H9 (cell line): ENCODE data around the gene SLC39A7. TPM values are rescaled to one million over a fixed set of nuclear protein-coding genes. Genes with fewer than 3 reads are reported as not detected.

Experiments used
- DNase-seq: peaks from one replicate; pipeline ENCODE4 v3.0.0-alpha.2; 2017
- H2AFZ ChIP-seq: one replicate; pipeline ENCODE4 v1.6.1; 2013; ENCODE audit warnings: mild to moderate bottlenecking, low read length, control low read depth, moderate library complexity
- H2AK5ac ChIP-seq: 2 replicates; pipeline ENCODE4 v1.6.1; 2013; ENCODE audit warnings: low read length, control low read depth, mixed read lengths; ENCODE audit not compliant: insufficient read length
- H2BK120ac ChIP-seq: one replicate; pipeline ENCODE4 v1.6.1; 2013; ENCODE audit warnings: low read depth, mild to moderate bottlenecking, low read length, control low read depth, inconsistent platforms; ENCODE audit not compliant: poor library complexity, severe bottlenecking
- H2BK12ac ChIP-seq: 2 replicates; pipeline ENCODE4 v1.6.1; 2013; ENCODE audit warnings: low read length, control low read depth, mixed read lengths, low read depth; ENCODE audit not compliant: insufficient read length
- H2BK15ac ChIP-seq: 2 replicates; pipeline ENCODE4 v1.6.1; 2013; ENCODE audit warnings: low read depth, low read length, control low read depth
- H2BK20ac ChIP-seq: one replicate; pipeline ENCODE4 v1.6.1; 2013; ENCODE audit warnings: low read depth, mild to moderate bottlenecking, low read length, control low read depth, inconsistent platforms; ENCODE audit not compliant: poor library complexity, severe bottlenecking
- H2BK5ac ChIP-seq: 2 replicates; pipeline ENCODE4 v1.6.1; 2013; ENCODE audit warnings: low read length, control low read depth, mixed read lengths; ENCODE audit not compliant: insufficient read length
- H3K14ac ChIP-seq: 2 replicates; pipeline ENCODE4 v1.6.1; 2013; ENCODE audit warnings: low read length, control low read depth; ENCODE audit not compliant: insufficient read depth
- H3K18ac ChIP-seq: 2 replicates; pipeline ENCODE4 v1.6.1; 2013; ENCODE audit warnings: low read depth, mild to moderate bottlenecking, mixed read lengths, low read length, control low read depth; ENCODE audit not compliant: insufficient read length
- H3K23ac ChIP-seq: 2 replicates; pipeline ENCODE4 v1.6.1; 2013; ENCODE audit warnings: low read length, control low read depth, mixed read lengths, low read depth; ENCODE audit not compliant: insufficient read length
- H3K23me2 ChIP-seq: 2 replicates; pipeline ENCODE4 v1.6.1; 2013; ENCODE audit warnings: low read depth, mild to moderate bottlenecking, mixed read lengths, low read length, control low read depth; ENCODE audit not compliant: insufficient read length, poor library complexity, severe bottlenecking
- H3K27ac ChIP-seq: 2 replicates; pipeline ENCODE4 v1.5.1; 2013; ENCODE audit warnings: low read length, control low read depth, mixed read lengths, low read depth; ENCODE audit not compliant: insufficient read length
- H3K27me3 ChIP-seq: 2 replicates; pipeline ENCODE4 v1.6.1; 2013; ENCODE audit warnings: low read length, control low read depth, inconsistent platforms; ENCODE audit not compliant: insufficient read depth
- H3K4ac ChIP-seq: 2 replicates; pipeline ENCODE4 v1.6.1; 2013; ENCODE audit warnings: low read depth, mild to moderate bottlenecking, control low read depth, inconsistent platforms, low read length, moderate library complexity
- H3K4me1 ChIP-seq: 2 replicates; pipeline ENCODE4 v1.6.1; 2013; ENCODE audit warnings: low read length, control low read depth, inconsistent platforms; ENCODE audit not compliant: insufficient read depth
- H3K4me2 ChIP-seq: 2 replicates; pipeline ENCODE4 v1.6.1; 2013; ENCODE audit warnings: low read length, control low read depth, mixed read lengths; ENCODE audit not compliant: insufficient read length, insufficient read depth
- H3K56ac ChIP-seq: 2 replicates; pipeline ENCODE4 v1.6.1; 2013; ENCODE audit warnings: low read depth, mild to moderate bottlenecking, mixed read lengths, low read length, control low read depth; ENCODE audit not compliant: insufficient read length
- H3K79me1 ChIP-seq: 2 replicates; pipeline ENCODE4 v1.6.1; 2013; ENCODE audit warnings: low read depth, mild to moderate bottlenecking, moderate library complexity, low read length, control low read depth, inconsistent platforms; ENCODE audit not compliant: insufficient read depth, poor library complexity, severe bottlenecking
- H3K79me2 ChIP-seq: 2 replicates; pipeline ENCODE4 v1.6.1; 2013; ENCODE audit warnings: low read length, control low read depth, inconsistent platforms; ENCODE audit not compliant: insufficient read depth
- H3K9ac ChIP-seq: 2 replicates; pipeline ENCODE4 v1.6.1; 2013; ENCODE audit warnings: low read length, control low read depth, mixed read lengths; ENCODE audit not compliant: insufficient read length; ENCODE audit errors: extremely low read depth
- H3K9me3 ChIP-seq: one replicate; pipeline ENCODE4 v1.6.1; 2013; ENCODE audit warnings: low read depth, low read length, inconsistent platforms; ENCODE audit not compliant: control insufficient read depth
- H3T11ph ChIP-seq: one replicate; pipeline ENCODE4 v1.6.1; 2013; ENCODE audit warnings: mild to moderate bottlenecking, low read length, control low read depth, inconsistent platforms
- H4K20me1 ChIP-seq: one replicate; pipeline ENCODE4 v1.6.1; 2013; ENCODE audit not compliant: control insufficient read depth, insufficient read length, insufficient read depth
- H4K5ac ChIP-seq: 2 replicates; pipeline ENCODE4 v1.6.1; 2013; ENCODE audit warnings: low read depth, mild to moderate bottlenecking, mixed read lengths, low read length, control low read depth; ENCODE audit not compliant: insufficient read length
- H4K8ac ChIP-seq: replicated peaks from 2 replicates; pipeline ENCODE4 v1.6.1; 2013; ENCODE audit warnings: low read length, control low read depth, mixed read lengths, low read depth; ENCODE audit not compliant: insufficient read length
- H4K91ac ChIP-seq: 2 replicates; pipeline ENCODE4 v1.6.1; 2013; ENCODE audit warnings: low read depth, mild to moderate bottlenecking, moderate library complexity, mixed read lengths, low read length, control low read depth; ENCODE audit not compliant: insufficient read length
- H3K27ac Mint-ChIP-seq, 3 experiments: 2 replicates in 2 of 3; 3 replicates in 1 of 3; pipeline ENCODE4 v1.8.0; 2020 to 2021; ENCODE audit warnings: mixed read lengths in 3 of 3, mild to moderate bottlenecking in 1 of 3, moderate library complexity in 1 of 3
- H3K27me3 Mint-ChIP-seq: 2 replicates; pipeline ENCODE4 v1.8.0; 2021; ENCODE audit warnings: low read depth, mild to moderate bottlenecking, moderate library complexity, mixed read lengths
- H3K36me3 Mint-ChIP-seq, 3 experiments: 2 replicates in 2 of 3; 3 replicates in 1 of 3; pipeline ENCODE4 v1.8.0; 2020 to 2021; ENCODE audit warnings: low read depth in 3 of 3, mixed read lengths in 3 of 3; ENCODE audit not compliant: insufficient read depth in 1 of 3
- H3K4me1 Mint-ChIP-seq, 2 experiments: 2 replicates each; pipeline ENCODE4 v1.8.0; 2020; ENCODE audit warnings: mixed read lengths in 2 of 2
- H3K4me3 Mint-ChIP-seq, 2 experiments: 2 replicates in 1 of 2; 3 replicates in 1 of 2; pipeline ENCODE4 v1.8.0; 2020 to 2021; ENCODE audit warnings: mild to moderate bottlenecking in 2 of 2, mixed read lengths in 2 of 2, moderate library complexity in 1 of 2
- H3K9me3 Mint-ChIP-seq, 2 experiments: 2 replicates in 1 of 2; 3 replicates in 1 of 2; pipeline ENCODE4 v1.8.0; 2020; ENCODE audit warnings: mild to moderate bottlenecking in 2 of 2, mixed read lengths in 2 of 2, moderate library complexity in 1 of 2
- CTCF ChIP-seq: fragments of 200-600 bp; sonication (generic); conservative IDR thresholded peaks from 3 replicates; pipeline ENCODE4 v1.8.0; 2021; ENCODE audit warnings: antibody characterized with exemption, mild to moderate bottlenecking
- WGBS: extraction: QIAGEN DNeasy Blood & Tissue Kit; methylation state at CpG from one replicate; pipeline ENCODE4 v1.1.7; 2013; ENCODE audit warnings: missing lambda C conversion rate, low lambda C conversion rate, mixed read lengths; ENCODE audit not compliant: insufficient read length; ENCODE audit errors: extremely low coverage; 5-methylcytosine and 5-hydroxymethylcytosine counted together
- total RNA-seq: library from RNA; stranded (reverse); gene quantifications from 2 replicates; pipeline ENCODE4 v1.2.1, GENCODE V29; 2021

SLC39A7 gene
- total RNA-seq, 1 experiment from 2014 or later, result 107 TPM

- Histone ChIP-seq H3K14ac (no peak overlapping the region), H4K20me1 (peaks cover 3% of the 10 kb centered on the region), H2BK120ac (no peak overlapping the region), H3K27me3 (peaks cover 2% of the 10 kb centered on the region; the same call in 1 of the 2 replicates), H3K4ac (no peak overlapping the region), H3T11ph (no peak overlapping the region), H3K23me2 (peaks cover 5% of the 10 kb centered on the region), H2BK20ac (no peak overlapping the region), H3K4me2 (no peak overlapping the region), H4K91ac (no peak overlapping the region), H2BK15ac (no peak overlapping the region), H3K9me3 (no peaks in the 10 kb centered on the region), H3K79me1 (no peaks in the 10 kb centered on the region), H3K23ac (no peak overlapping the region), H3K79me2 (no peaks in the 10 kb centered on the region), H2BK5ac (no peak overlapping the region), H2AFZ (no peak overlapping the region), H3K27ac (no peak overlapping the region), H3K9ac (no peak overlapping the region), H2BK12ac (no peak overlapping the region), H3K56ac (no peak overlapping the region), H3K18ac (no peak overlapping the region), H4K5ac (no peak overlapping the region), H4K8ac (no peak overlapping the region), H2AK5ac (no peak overlapping the region), H3K4me1 (no peaks in the 10 kb centered on the region; the same call in 1 of the 2 replicates)
- no CpG with 5 or more reads among the region's 10 CpGs for WGBS
- TF ChIP-seq CTCF, result no peak
- Mint-ChIP-seq H3K4me3 (no peak overlapping the region; a peak in 1 of 5 replicates), H3K27me3 (peaks cover 33% of the 10 kb centered on the region), H3K27ac (no peak overlapping the region), H3K9me3 (no peaks in the 10 kb centered on the region), H3K36me3 (no peaks in the 10 kb centered on the region), H3K4me1 (peaks cover 23 to 30% of the 10 kb centered on the region in 2 experiments)
- DNase-seq, result no peak
Measured at GRCh38 chr6:33163540-33163939, 37.1 kb upstream of the SLC39A7 start.
